Stimulated activated CD8-positive, alpha-beta memory T cell treated with anti-CD3 and anti-CD28 coated beads, Interleukin-7, amount 100 ng/mL, for 48 hours (primary cell): Measurements from ENCODE around the gene TEX19.
"Not testable (repeated sequence)": the region's sequence is repeated elsewhere in the genome, so short reads cannot be mapped to it uniquely, and the experiment has no call there.

ENCODE experiments used
- DNase-seq, 2 donors: peaks; one replicate each; pipeline ENCODE4 v3.0.0-alpha.2; 2020; ENCODE audit warnings: low read depth in 1 of 2; ENCODE audit errors: extremely low read depth in 1 of 2

Gene TEX19

DNA sequence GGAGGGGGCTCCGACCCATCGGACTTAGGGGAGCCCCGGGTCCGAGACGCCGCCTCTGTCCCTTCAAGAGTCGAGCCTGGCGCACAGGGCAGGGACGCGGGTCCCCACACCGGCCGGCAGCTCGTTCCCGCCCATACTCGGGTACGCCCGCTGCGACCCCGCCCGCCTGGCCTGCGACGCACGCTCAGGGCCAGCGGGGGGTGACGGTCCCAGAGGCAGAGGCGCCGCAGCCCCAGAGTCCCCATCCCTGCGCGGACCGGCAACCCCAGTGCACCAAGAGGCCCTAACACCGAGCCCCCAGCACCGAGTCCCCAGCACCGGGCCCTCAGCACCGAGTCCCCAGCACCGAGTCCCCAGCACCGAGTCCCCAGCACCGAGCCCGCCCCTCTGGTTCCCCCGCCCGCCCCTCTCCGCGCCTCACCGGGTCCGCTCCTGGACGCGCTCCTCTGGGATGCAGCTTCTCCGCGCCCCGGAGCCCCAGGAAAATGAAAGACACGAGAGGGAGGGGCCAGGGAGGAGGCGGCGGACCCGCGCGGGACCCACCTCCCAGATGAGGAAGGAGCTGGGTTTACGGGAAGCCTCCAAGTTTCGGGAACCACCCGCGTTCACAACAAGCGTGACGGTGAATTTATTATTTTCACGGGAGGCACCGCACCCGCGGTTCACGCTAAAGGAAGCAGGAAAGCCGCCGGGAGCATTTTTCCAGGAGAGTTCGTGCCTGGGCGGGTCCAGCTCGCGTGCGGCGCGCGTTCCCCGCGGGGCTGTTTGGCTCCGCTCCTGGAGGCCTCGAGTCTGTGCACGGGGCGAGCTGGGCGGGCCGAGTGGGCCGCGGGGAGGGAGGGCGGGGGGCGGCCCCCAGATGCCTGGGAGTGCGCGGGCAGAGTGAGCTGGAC is 25.5 kb upstream of the TEX19 start, which contains the start of gene SECTM1:
SECTM1 (minus strand) TSS at position 488 of the 893 bp plus-strand sequence. CDS start 6,526 bp downstream, outside the sequence.
- DNase-seq = no peak

DNA sequence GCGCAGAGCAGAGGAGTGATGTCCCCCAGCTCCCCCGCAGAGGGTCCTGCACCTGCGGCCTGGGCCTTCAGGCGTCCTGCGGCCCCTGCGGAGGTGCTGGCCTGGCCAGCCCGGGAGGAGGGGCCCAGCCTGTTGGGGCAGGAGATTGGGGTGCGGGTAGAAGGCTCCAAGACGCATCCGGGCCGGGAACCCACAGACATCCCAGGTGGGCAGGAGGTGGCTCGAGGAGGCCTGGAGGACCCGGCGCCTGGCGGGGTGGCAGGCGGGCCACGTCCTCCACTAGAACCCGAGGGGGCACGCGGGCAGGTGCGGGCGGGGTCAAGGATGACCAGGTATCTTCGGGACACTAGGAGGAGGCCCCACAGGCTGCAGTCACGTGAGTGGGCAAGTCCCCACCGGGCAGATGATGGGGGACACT is 24.8 kb upstream of the TEX19 start:
- no peak for DNase-seq

DNA sequence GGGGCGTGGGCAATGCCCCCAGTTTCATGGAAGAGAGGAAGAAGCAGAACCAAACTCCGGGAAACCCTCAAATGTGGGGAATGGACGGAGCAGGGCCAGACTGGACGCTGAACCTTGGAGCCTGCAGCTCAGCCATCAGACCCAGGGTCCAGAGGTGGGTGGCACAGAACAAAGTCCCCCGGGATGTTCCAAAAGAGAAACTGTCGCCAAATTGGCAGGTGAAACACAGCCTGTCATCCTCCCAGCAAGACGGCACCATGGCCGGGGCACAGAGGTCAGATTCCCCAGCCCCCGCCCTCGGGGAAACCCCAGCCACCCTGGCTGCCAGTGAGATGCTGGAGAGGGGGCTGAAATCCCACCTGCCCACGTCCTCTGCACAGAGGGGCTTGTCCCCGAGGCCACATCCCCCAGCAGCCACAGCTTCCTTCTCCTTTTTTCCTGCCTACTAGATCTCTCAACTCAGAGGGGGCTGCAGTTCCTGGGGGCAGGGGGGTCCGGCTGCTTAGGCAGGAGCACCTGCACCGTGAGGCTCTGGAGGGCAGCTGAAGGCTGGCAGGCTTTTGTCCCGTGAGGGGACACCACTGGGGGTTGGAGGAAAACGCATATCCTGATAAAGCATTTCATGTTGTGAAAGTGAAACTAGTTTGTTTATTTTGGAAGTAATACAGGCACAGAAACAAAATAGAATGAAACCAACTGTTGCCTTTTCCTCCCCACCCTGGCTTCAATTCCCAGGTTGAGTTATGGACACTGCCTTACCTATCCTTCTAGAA is 24.2 kb upstream of the TEX19 start:
- DNase-seq = no peak

DNA sequence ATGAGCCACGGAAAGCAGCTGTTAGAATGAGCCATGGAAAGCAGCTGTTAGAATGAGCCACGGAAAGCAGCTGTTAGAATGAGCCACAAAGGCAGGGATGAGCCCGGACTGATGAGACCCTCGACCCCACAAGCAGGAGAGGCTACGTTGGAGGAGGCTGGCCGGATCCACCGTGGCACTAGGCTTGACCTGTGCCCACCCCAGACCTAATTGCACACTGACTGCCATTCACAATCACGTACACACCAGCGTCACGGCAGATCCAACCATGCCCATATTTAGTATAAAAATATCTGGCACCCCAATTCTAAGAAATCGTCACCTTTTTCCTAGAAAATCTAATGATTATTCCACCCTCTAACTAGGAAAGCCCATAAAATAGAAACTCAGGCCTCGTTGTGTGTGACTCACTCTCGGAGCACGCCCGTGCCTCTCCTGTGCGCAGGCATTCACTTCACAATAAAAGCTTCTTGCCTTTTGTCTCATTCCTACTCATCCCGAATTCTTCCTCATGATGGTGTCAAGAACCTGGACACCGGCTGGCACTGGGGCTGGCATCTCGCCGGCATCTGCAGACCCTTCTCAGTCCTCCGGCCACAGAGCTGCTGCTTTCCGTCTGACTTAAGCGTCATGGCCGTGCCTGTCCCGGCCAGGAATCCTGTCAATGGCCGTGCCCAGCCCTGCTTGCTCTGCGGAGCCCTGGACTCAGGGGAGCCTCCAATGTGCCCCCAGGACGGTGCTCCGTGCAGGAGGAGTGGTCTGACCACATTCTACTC is 20.0 kb upstream of the TEX19 start:
- no peak for DNase-seq

DNA sequence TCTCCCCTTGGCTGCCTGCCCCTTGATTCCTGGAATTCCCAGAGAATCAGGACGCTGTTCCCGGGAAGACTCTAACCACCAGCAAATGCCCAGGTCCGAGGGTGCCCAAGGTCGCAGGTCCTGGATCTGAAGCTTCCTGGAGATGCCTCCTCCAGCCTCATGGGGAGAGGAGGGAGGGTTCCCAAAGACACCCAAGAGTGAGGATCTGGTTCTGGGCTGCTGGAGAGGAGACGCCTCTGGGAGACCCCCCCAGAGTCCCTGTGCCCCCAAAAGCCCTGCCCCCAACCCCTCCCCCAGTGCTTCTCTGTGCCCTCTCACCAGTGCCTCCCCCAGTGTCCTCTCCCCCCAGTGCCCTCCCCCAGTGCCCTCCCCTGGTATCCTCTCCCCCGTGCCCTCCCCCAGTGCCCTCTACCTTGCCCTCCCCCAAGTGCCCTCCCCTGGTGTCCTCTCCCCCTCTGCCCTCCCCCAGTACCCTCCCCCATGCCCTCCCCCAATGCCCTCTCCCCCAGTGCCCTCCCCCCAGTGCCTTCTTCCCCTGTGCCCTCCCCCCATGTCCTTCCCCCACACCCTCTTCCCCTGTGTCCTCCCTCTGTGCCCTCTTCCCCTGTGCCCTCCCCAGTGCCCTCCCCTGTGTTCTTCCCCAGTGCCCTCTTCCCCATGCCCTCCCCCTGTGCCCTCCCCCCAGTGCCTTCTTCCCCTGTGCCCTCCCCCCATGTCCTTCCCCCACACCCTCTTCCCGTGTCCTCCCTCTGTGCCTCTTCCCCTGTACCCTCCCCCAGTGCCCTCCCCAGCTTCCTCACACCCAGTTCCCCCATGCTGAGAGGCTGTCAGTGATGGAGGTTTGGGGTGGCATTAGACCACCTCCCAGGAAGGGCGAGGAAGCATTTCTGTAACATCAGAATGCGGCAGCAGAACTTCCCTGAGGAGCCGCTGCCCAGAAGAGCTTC is 19.1 kb upstream of the TEX19 start:
- no peak for DNase-seq

DNA sequence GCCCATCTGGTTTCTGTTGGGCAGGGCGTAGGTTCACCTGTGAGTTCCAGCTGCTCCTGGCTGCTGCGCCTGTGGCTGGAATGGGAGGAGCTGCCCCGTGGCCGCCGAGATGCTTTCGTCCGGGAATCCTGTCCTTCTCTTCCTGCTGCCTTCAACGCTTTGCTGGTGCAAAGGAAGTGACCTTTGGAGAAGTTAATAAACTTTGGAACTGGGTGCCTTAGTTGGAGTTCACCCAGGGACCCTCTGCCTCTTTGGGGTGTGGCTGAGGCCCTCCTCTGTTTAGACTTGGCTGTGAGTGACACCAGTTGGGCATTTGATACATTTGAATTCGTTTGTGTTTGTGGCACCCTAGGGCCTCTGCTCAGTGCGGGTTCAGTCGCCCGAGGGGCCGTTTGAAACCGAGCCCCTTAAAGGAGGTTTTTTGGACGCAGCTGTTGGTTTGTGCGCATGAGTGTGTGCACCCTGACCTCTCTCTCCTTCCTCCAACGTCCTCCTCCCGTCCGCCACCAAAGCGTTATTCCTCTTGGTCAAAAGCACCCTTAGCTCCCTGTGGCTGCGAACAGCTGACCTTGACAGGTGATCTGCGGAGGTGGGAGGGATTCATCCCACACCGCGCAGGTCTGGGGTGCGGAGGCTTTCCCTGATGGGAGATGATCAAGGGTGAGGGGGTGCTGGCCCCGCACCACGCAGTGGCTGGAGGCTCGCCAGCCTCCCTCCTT is 16.5 kb upstream of the TEX19 start:
- no peak for DNase-seq

DNA sequence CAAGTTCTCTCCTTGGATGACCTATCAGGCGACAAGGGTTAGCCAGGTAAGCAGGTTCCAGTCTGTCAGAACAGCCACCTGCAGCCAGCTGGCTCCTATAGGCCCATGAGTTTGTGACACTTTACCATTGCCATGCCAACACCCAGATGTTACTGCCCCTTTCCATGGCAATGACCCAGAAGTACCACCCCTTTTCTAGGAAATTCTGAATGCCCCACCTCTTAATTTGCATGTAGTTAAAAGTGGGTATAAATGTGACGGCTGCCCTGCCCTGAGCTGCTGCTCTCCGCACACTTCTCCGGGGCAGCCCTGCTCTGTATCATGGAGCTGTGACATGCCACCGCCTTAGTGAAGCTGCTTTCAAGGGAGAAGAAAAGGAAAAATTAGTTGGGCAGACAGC is 15.5 kb upstream of the TEX19 start:
- DNase-seq = no peak

DNA sequence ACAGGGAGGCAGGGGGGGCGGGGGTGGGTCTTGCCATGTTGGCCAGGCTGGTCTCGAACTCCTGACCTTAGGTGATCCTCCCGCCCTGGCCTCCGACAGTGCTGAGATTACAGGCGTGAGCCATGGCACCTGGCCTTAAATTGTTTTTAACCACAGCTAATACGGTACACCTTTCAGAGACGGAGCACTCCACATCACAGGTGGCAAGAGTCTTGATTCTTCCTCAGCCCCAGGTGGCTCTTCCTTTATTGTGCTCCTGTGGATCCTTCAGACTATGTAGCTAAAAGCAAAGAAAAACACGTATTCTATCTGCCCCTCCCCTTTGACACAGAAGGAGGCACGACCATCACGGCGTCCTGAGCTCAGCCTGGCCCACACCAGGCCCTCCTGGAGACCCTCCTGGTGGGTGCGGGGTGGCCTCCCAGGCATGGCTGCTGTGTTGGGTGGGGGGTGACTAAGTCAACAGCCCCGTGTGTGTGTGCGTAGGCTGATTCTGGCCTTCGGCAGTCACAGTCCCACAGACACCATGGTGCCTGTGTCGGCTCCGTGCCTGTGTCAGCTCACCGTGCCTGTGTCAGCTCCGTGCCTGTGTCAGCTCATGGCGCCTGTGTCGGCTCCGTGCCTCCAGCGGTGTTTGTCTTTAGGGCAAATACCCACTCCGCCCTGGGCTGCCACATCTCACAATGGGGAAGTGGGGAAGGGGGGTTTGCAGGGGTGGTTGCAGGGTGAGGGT is 14.7 kb upstream of the TEX19 start:
- DNase-seq = no peak

DNA sequence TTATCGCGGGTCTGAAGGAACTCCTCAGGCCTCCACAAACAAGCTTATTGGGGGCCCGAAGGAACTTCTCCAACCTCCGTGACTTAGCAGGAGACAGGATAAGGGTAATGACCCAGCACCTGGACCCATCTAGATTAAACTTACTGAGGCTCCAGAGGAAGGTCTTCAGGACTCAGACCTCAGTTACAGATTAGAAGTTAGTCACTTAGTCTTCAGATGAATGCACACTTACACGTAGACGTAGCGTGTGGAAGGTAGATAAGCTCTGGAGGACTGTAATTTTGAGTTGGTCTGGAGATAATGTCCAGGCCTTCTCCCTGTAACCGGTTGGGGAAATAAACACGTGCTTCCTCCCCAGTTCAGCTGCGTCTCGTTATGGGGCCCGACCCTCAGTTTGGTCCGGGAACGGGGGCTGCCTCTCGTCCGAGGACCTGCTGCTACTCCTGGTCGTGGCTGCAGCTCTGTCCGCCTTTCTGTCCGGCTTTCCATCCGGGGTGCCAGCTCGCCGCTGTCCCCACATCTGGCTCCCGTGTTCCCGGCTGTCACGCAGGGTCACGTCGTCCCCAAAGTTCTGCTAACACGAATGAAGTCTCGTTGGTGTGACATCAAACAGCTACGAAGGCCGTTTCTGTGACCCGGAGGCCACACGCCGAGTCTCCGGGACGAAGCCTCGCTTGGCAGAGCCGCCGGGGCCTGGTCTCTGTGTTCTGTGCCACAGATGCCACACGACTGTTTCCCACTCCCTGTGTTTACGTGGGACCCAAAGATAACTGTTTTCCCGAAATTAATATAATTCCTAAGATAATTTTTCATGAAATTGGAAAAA is 13.7 kb upstream of the TEX19 start:
- no peak for DNase-seq

DNA sequence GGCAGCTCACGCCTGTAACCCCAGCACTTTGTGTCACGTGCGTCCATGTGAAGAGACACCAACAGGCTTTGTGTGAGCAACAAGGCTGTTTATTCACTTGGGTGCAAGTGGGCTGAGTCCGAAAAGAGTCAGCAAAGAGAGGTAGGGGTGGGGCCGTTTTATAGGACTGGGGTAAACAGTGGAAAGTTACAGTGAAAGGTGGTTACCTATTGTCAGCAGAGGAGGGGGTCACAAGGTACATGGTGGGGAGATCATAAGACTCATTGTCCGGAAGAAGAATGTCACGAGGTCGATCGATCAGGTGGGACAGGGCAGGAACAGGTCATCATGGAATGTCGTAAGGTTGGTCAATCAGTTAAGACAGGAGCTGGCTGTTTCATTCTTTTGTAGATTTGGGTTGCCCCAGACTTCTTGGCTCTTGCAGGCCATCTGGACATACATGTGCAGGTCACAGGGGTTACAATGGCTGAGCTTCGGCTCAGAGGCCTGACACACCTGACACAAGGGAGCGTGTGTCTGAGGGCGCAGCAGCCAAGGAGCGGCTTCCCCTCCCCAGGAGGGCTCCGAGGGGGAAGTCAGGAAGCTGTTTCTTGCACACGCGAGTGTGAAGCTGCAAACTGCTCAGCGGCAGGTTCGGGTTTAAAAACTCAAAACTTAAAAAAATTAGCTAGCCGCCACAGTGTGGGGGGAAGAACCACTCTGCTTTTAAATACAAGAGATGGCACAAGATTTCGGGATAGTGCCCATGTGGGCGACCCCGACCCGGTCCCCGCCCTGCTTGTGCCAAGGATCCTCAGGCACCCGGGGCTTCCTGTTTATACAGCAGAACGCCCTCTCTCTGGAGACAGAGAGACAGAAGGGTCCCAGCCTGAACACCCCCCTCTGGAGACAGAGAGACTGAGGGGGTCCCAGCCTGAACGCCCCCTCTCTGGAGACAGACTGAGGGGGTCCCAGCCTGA is 12.4 kb upstream of the TEX19 start:
- no peak for DNase-seq

DNA sequence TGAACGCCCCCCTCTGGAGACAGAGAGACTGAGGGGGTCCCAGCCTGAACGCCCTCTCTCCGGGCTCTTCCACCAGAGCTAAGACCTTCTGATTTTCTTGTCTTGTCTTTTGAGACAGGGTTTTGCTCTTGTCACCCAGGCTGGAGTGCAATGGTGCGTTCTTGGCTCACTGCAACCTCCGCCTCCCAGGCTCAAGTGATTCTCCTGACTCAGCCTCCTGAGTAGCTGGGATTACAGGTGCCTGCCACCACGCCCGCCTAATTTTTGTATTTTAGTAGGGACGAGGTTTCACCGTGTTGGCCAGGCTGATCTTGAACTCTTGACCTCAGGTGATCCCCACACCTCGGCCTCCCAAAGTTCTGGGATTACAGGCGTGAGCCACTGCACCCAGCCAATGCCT is 11.1 kb upstream of the TEX19 start:
- DNase-seq = not testable (repeated sequence)

DNA sequence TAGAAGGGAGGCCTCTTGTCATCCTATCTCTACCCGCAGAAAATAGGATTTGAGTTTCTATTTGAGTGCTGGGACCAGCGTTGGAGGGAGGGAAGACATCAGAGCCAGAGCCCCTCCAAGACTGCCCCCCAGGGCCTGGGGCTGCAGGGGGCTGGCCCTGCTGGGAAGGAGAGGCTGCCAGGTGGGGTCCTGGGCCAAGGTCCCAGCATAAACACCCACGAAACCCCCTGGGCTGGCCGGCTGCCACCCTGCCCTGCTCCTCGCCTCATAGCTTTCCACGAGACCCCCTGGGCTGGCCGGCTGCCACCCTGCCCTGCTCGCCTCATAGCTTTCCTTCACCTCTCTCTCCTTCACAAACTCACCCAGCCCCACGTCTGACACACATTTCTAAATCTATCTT is 10.6 kb upstream of the TEX19 start:
- DNase-seq = no peak

DNA sequence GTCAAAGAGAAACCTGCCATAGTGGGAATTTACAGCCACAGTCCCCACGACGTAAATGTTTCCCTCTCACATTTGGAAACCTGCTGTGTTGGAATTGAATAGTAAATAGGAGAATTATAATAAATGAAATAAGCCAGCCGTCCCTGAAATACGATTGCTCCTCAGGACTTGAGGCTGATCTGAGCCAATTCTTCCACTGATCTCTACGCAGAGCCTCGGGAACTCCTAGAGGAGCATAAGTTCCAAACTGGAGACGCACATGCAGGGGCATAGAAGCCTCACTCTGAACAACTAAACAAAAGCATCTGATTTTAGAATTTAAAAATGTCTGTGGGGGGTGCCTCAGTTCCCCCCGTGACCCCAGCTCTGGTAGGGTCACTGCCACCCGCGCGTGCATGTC is 10.2 kb upstream of the TEX19 start:
- no peak for DNase-seq

DNA sequence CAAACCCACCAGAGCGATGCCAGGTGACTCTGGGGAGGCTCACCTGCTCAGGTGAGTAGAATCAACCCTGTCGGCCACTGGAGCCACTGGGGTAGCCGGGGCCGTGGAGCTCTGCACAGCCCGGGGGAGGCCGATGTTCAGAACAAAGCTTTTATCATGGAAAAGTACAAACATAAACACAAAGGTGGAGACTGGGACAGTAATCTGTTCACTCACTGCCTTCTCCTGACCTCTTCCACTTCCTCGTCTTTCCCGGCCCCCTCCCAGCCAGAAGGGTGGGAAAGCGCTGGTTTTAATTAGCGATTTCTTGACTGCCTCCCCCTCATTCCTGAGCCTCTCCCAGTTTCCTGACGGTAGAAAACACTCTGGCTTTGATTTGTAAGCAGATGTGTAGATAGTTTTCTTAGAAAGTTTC is 9.8 kb upstream of the TEX19 start:
- DNase-seq = no peak

DNA sequence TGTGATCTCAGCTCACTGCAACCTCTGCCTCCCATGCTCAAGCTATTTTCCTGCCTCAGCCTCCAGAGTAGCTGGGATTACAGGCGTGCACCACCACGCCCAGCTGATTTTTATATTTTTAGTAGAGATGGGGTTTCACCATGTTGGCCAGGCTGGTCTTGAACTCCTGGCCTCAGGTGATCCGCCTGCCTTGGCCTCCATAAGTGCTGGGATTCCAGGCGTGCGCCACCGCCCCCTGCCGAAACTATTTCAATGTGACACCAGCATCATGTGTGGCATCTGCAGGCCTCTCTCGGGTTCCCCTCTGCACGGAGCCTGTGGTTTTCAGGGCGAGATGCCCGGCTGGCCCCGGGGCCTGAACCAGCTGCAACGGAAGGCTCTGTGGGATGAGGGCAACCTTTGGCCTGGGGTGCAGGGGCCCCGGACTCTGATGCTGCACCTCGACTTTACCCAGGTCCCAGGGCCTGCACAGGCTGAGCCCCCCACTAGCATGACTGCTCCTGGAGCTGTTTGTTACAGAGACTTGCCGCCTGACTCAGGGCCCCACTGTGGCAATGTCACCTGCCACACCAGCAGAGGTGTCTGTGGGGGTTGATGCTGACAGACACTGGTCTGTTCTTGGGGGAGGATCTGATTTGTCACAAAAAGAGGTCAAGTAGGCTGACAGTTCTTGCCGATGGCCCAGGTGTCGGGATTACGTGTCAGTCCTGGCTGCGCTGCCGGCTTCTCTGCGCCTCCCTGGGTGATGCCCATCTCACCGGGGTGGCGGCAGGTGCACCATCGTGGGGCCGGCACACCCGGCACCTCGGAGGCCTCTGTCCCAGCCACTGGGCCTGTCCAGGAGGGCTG is 8.6 kb upstream of the TEX19 start:
- peak in 1 of 2 donors; percentile 36 for DNase-seq

DNA sequence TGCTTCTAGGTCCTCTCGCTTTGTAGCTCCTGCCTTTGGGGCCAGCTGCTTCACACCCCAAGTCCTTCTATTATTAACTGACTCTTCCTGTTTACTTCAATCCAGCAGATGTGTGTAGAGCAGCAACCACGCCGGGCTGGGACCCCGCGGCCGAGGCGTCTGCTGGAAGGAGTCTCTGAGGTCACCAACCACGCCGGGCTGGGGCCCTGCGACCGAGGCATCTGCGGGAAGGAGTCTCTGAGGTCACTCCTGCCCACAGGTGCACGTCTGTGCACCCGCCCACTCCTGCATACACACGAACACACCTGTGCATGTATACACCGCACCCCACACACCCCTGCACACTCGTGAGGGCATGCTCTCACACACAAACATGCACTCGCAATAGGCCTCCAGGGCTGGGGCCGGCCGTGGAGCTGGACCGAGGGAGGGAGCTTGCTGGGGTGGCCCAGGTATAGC is 7.8 kb upstream of the TEX19 start:
- DNase-seq = no peak
